MCF 10A (cell line): Measurements from ENCODE around the gene ERG. TPM values are rescaled to one million over a fixed set of nuclear protein-coding genes. Genes with fewer than 3 reads are reported as not detected.

Experiments
- BruUV-seq: library from RNA; stranded (reverse); fragments of 400-500 nt; replicated peaks from 2 replicates; lab custom pipeline; 2021; lab: Mats Ljungman, UMichigan
- CTCF ChIA-PET: fragments of 300-600 bp; sonication (Branson Sonifier 250); formaldehyde crosslinking; extraction: SDS; loops from one replicate; lab custom pipeline; 2021; ENCODE audit warnings: antibody characterized with exemption, inconsistent platforms; lab: Yijun Ruan, JAX
- POLR2A ChIA-PET: fragments of 300-600, 350-650 bp; sonication (Branson Sonifier 250); formaldehyde crosslinking; extraction: SDS; loops from one replicate; lab custom pipeline; 2020; ENCODE audit warnings: antibody characterized with exemption, inconsistent platforms; lab: Yijun Ruan, JAX
- DNase-seq: peaks from one replicate; pipeline ENCODE4 v3.0.0-alpha.2; 2018; ENCODE audit not compliant: unreplicated experiment
- H3K27ac Mint-ChIP-seq: one replicate; pipeline ENCODE4 v1.8.0; 2022; ENCODE audit warnings: mild to moderate bottlenecking, low read depth, mixed read lengths; ENCODE audit not compliant: unreplicated experiment
- H3K27me3 Mint-ChIP-seq: one replicate; pipeline ENCODE4 v1.8.0; 2022; ENCODE audit warnings: mixed read lengths; ENCODE audit not compliant: insufficient read depth, unreplicated experiment
- H3K36me3 Mint-ChIP-seq: one replicate; pipeline ENCODE4 v1.8.0; 2022; ENCODE audit warnings: mild to moderate bottlenecking, moderate library complexity, mixed read lengths; ENCODE audit not compliant: insufficient read depth, unreplicated experiment
- H3K4me1 Mint-ChIP-seq: one replicate; pipeline ENCODE4 v1.8.0; 2022; ENCODE audit warnings: mixed read lengths; ENCODE audit not compliant: insufficient read depth, unreplicated experiment
- H3K4me3 Mint-ChIP-seq: one replicate; pipeline ENCODE4 v1.8.0; 2022; ENCODE audit warnings: mild to moderate bottlenecking, moderate library complexity, mixed read lengths; ENCODE audit not compliant: unreplicated experiment
- H3K9me3 Mint-ChIP-seq: one replicate; pipeline ENCODE4 v1.8.0; 2022; ENCODE audit warnings: mixed read lengths; ENCODE audit not compliant: unreplicated experiment
- CTCF ChIP-seq: fragments of 200-600 bp; IDR thresholded peaks from one replicate; pipeline ENCODE4 v1.8.0; 2022; ENCODE audit warnings: antibody characterized with exemption, mild to moderate bottlenecking; ENCODE audit not compliant: unreplicated experiment
- intact Hi-C: fragments of 100-400 bp; cut with micrococcal nuclease; formaldehyde crosslinking; loops from 2 replicates; pipeline ENCODE4 v1.14.1; 2022
- total RNA-seq: library from RNA; stranded (reverse); gene quantifications from 2 replicates; pipeline ENCODE4 v1.2.3, GENCODE V29; 2022

Gene ERG
- total RNA-seq, 1 experiment from 2014 or later: not detected

- Mint-ChIP-seq H3K27ac (no peak overlapping the region), H3K4me1 (peaks cover 7% of the 10 kb centered on the region), H3K4me3 (no peak overlapping the region), H3K27me3 (no peaks in the 10 kb centered on the region), H3K36me3 (no peaks in the 10 kb centered on the region), H3K9me3 (no peaks in the 10 kb centered on the region)
- intact Hi-C loops: loop anchor here (10.0 kb wide), 1 partner anchor 99 kb away; no protein-coding TSS in a partner anchor
- TF ChIP-seq CTCF: no peak
- no peak for DNase-seq
- CTCF ChIA-PET: interaction anchor here (0.6 kb wide), 2 partner anchors 207 to 759 kb away, joined by 3 read pairs; no protein-coding TSS in a partner anchor
- BruUV-seq: no TSS peak
- POLR2A ChIA-PET: interaction anchor here (0.6 kb wide), 1 partner anchor 16 kb away, joined by 3 read pairs; no protein-coding TSS in a partner anchor
Observed at GRCh38 chr21:38385427-38386175, 112.7 kb downstream of the ERG start.

GRCh38 chr21:38384675-38385426 lies 113.4 kb downstream of the ERG start:
- ChIA-PET CTCF (interaction anchor here (0.6 to 0.7 kb wide), 5 partner anchors 19 to 985 kb away, joined by 3 to 4 read pairs (median 3); no protein-coding TSS in a partner anchor), POLR2A (interaction anchor here (0.6 kb wide), 1 partner anchor 17 kb away, joined by 3 read pairs; no protein-coding TSS in a partner anchor)
- Mint-ChIP-seq H3K9me3 (no peaks in the 10 kb centered on the region), H3K4me1 (peaks cover 7% of the 10 kb centered on the region), H3K4me3 (no peak overlapping the region), H3K27ac (no peak overlapping the region), H3K36me3 (no peaks in the 10 kb centered on the region), H3K27me3 (no peaks in the 10 kb centered on the region)
- no TSS peak for BruUV-seq
- TF ChIP-seq CTCF: no peak
- intact Hi-C loops: loop anchor here (10.0 kb wide), 1 partner anchor 100 kb away; no protein-coding TSS in a partner anchor
- DNase-seq: no peak

- intact Hi-C loops: loop anchor here (10.0 kb wide), 1 partner anchor 101 kb away; no protein-coding TSS in a partner anchor
- Mint-ChIP-seq H3K4me3 (no peak overlapping the region), H3K27ac (no peak overlapping the region), H3K36me3 (no peaks in the 10 kb centered on the region), H3K9me3 (no peaks in the 10 kb centered on the region), H3K27me3 (no peaks in the 10 kb centered on the region), H3K4me1 (peaks cover 7% of the 10 kb centered on the region)
- no TSS peak for BruUV-seq
- TF ChIP-seq CTCF: no peak
- ChIA-PET CTCF (interaction anchor here (0.6 to 0.7 kb wide), 6 partner anchors 18 to 1112 kb away, joined by 3 to 4 read pairs (median 3); no protein-coding TSS in a partner anchor), POLR2A (interaction anchor here (0.7 kb wide), 1 partner anchor 29 kb away, joined by 3 read pairs; no protein-coding TSS in a partner anchor)
- DNase-seq: no peak
Observed at GRCh38 chr21:38384238-38384560, 114.1 kb downstream of the ERG start.
